Measurements from ENCODE around the gene ZPLD1. TPM values are rescaled to one million over a fixed set of nuclear protein-coding genes. Genes with fewer than 3 reads are reported as not detected.

The ZPLD1 gene
- total RNA-seq, 1 donor from 2014 or later = not detected

DNA sequence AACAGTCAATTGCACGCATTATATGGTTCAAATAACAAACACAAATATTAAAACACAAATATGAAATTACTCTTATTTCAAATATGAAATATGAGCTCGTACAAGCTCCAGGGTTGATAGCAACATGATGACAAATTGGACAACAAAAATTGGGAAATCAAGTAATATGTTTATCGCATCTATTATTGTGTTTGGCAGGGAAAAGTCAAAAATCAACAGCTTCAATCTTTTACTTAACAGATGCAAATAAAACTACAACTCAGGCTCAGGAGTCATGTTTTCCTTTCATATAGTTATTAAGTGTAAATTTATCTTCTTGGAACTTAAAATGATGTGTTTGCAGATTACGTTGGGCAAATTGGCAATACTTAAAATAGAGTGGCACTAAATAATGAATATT, 41.4 kb downstream of the ZPLD1 start:
- no peak overlapping the region for H3K27ac Mint-ChIP-seq (ENCODE audit: unreplicated experiment)
- TF ChIP-seq, protein P1, sequence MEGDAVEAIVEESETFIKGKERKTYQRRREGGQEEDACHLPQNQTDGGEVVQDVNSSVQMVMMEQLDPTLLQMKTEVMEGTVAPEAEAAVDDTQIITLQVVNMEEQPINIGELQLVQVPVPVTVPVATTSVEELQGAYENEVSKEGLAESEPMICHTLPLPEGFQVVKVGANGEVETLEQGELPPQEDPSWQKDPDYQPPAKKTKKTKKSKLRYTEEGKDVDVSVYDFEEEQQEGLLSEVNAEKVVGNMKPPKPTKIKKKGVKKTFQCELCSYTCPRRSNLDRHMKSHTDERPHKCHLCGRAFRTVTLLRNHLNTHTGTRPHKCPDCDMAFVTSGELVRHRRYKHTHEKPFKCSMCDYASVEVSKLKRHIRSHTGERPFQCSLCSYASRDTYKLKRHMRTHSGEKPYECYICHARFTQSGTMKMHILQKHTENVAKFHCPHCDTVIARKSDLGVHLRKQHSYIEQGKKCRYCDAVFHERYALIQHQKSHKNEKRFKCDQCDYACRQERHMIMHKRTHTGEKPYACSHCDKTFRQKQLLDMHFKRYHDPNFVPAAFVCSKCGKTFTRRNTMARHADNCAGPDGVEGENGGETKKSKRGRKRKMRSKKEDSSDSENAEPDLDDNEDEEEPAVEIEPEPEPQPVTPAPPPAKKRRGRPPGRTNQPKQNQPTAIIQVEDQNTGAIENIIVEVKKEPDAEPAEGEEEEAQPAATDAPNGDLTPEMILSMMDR (IDR thresholded peaks at IDR 0.05) = no peak
- peaks cover 33% of the 10 kb centered on the region for H3K27me3 Mint-ChIP-seq (ENCODE audit: unreplicated experiment)
- H3K4me1 Mint-ChIP-seq (ENCODE audit: unreplicated experiment) = no peaks in the 10 kb centered on the region
- no peaks in the 10 kb centered on the region for H3K36me3 Mint-ChIP-seq (ENCODE audit: unreplicated experiment)
- H3K4me3 Mint-ChIP-seq (ENCODE audit: unreplicated experiment) = no peak overlapping the region
- DNase-seq (ENCODE audit: extremely low spot score, unreplicated experiment) = no peak
- H3K9me3 Mint-ChIP-seq (ENCODE audit: unreplicated experiment) = no peaks in the 10 kb centered on the region

DNA sequence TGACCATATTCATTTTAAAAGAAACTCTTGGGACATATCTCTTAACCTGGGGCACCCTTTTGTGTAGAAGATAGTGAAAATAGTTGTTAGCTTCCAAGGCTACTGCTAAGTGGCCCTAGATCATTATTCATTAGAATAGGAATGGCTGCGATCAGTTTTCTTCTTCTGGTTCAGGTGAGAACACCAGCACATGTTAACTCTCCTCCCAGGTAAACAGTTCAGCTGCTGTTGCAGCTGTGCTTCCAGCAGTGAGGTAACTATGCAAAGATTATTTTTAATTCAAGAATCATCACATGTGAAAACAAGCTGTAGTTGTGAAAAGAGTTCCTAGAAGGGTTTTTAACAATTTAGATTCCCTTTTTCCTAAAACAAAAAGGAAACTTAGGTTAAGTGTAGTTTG, 43.3 kb downstream of the ZPLD1 start:
- peaks cover 33% of the 10 kb centered on the region for H3K27me3 Mint-ChIP-seq (ENCODE audit: unreplicated experiment)
- H3K4me3 Mint-ChIP-seq (ENCODE audit: unreplicated experiment) = no peak overlapping the region
- DNase-seq (ENCODE audit: extremely low spot score, unreplicated experiment) = no peak
- H3K9me3 Mint-ChIP-seq (ENCODE audit: unreplicated experiment) = no peaks in the 10 kb centered on the region
- TF ChIP-seq, protein P1 (IDR thresholded peaks at IDR 0.05) = no peak
- no peaks in the 10 kb centered on the region for H3K4me1 Mint-ChIP-seq (ENCODE audit: unreplicated experiment)
- no peaks in the 10 kb centered on the region for H3K36me3 Mint-ChIP-seq (ENCODE audit: unreplicated experiment)
- H3K27ac Mint-ChIP-seq (ENCODE audit: unreplicated experiment) = no peak overlapping the region

GRCh38 chr3:102480139-102480538, 45.3 kb downstream of the ZPLD1 start:
- Mint-ChIP-seq H3K4me1 (ENCODE audit: unreplicated experiment) (no peaks in the 10 kb centered on the region), H3K9me3 (ENCODE audit: unreplicated experiment) (no peaks in the 10 kb centered on the region), H3K36me3 (ENCODE audit: unreplicated experiment) (no peaks in the 10 kb centered on the region), H3K27me3 (ENCODE audit: unreplicated experiment) (peaks cover 33% of the 10 kb centered on the region), H3K4me3 (ENCODE audit: unreplicated experiment) (no peak overlapping the region), H3K27ac (ENCODE audit: unreplicated experiment) (no peak overlapping the region)
- TF ChIP-seq, protein P1 (IDR thresholded peaks at IDR 0.05) = no peak
- no peak for DNase-seq (ENCODE audit: extremely low spot score, unreplicated experiment)

DNA sequence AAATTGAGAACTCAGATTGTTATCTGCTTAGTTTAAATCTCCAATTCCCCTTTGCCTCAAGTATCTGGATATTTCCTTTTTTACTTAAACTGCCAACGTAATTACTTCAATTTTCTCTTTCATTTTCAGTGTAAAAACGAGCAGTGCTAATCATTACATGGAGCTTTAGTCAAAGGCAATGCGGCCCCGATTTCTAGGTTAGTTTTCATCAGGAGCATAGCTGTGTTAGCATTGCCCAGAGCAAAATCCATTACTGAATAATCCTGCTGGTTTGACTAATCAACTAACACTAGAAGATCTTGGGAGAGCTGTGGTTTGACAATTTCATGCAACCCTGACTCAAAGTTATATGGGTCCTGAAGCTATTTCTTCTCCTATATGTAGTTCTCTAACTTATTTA, 46.2 kb downstream of the ZPLD1 start:
- no peak for DNase-seq (ENCODE audit: extremely low spot score, unreplicated experiment)
- Mint-ChIP-seq H3K36me3 (ENCODE audit: unreplicated experiment) (no peaks in the 10 kb centered on the region), H3K27ac (ENCODE audit: unreplicated experiment) (no peak overlapping the region), H3K27me3 (ENCODE audit: unreplicated experiment) (peaks cover 33% of the 10 kb centered on the region), H3K4me1 (ENCODE audit: unreplicated experiment) (no peaks in the 10 kb centered on the region), H3K9me3 (ENCODE audit: unreplicated experiment) (no peaks in the 10 kb centered on the region), H3K4me3 (ENCODE audit: unreplicated experiment) (no peak overlapping the region)
- TF ChIP-seq, protein P1 (IDR thresholded peaks at IDR 0.05) = no peak

GRCh38 chr3:102483556-102483955, 48.7 kb downstream of the ZPLD1 start:
- Mint-ChIP-seq H3K4me1 (ENCODE audit: unreplicated experiment) (no peaks in the 10 kb centered on the region), H3K9me3 (ENCODE audit: unreplicated experiment) (no peaks in the 10 kb centered on the region), H3K27ac (ENCODE audit: unreplicated experiment) (no peak overlapping the region), H3K4me3 (ENCODE audit: unreplicated experiment) (no peak overlapping the region), H3K27me3 (ENCODE audit: unreplicated experiment) (peaks cover 15% of the 10 kb centered on the region), H3K36me3 (ENCODE audit: unreplicated experiment) (no peaks in the 10 kb centered on the region)
- TF ChIP-seq, protein P1 (IDR thresholded peaks at IDR 0.05) = no peak
- no peak for DNase-seq (ENCODE audit: extremely low spot score, unreplicated experiment)

All from osteocyte (in vitro differentiated cells).